SHP77 treated with DMSO at 0.1 percent for 48 hours (cell line): ENCODE data around the gene ZBP1.

ENCODE experiments used
- DNase-seq: peaks from one replicate; lab custom pipeline; 2025; lab: John Stamatoyannopoulos, UW

ZBP1 gene

GRCh38 chr20:57598491-57598890 is 21.7 kb downstream of the ZBP1 start:
- DNase-seq: no peak

DNA sequence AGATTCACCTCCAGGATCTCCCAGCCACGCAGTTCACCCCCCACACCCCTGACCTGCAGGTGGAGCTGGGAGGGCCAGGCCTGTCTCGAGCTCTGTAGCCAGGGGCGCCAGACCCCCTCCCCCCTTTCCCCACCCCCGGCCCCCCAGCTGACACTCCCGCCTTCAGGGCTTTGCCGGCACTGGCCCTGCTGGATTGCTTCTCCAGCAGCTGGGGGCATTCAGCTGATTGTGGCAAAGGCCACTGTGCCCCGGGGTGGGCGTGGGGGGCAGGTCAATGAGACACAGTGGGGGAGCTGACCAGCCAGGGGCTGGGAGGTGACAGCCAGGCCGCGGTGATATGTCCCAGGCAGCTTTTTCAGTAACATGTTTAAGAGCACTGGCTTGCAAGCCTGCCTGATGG is 22.2 kb downstream of the ZBP1 start:
- no peak for DNase-seq

DNA sequence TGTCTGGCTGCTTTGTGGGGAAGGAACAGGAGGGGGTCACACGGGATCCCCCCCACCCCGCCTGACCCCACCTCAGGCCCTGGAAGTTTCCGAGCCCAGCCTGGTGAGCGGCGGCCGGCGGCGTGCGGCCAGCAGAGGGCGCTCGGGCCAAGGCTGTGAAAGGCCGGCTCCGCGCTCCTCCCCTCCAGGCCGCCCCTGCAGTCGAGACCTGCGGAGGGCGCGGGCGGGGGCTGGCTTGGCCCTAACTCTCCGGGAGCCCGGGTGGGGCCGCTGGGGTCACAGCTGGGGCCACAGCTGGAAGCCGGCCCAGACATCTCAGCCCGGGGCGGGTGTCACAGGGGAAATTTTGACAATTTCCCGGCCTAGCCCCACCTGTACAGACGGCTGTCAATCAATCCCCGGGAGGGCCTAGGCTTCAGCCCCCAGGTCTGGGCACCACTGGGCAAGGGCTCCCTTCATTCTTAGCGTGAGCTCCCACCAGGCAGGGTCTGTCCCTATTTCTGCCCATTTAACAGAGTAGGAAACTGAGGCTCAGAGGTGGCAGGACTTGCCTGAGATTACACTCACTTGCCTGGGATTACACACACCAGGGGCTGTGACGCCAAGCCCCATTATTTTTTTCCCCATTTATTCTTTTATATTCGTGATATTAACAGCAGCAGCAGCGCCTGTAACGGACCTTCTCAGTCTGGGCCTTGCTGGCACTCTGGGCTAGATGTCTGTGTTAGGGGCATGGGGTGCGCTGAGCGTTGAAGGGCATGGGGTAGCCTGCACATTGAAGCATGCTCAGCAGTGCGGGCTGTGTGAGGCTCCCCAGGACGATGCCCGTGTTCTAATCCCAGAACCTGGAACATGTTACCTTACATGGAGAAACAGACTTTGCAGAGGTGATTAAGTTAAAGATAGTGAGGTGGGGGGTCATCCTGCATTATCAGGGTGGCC is 23.0 kb downstream of the ZBP1 start:
- DNase-seq: no peak

GRCh38 chr20:57596358-57596757 is 23.9 kb downstream of the ZBP1 start:
- no peak for DNase-seq

- no peak for DNase-seq
Observed at GRCh38 chr20:57595041-57596030, 24.9 kb downstream of the ZBP1 start.

- no peak for DNase-seq
Observed at GRCh38 chr20:57594092-57594951, 25.9 kb downstream of the ZBP1 start.

GRCh38 chr20:57593134-57593886 is 26.9 kb downstream of the ZBP1 start:
- DNase-seq: no peak

DNA sequence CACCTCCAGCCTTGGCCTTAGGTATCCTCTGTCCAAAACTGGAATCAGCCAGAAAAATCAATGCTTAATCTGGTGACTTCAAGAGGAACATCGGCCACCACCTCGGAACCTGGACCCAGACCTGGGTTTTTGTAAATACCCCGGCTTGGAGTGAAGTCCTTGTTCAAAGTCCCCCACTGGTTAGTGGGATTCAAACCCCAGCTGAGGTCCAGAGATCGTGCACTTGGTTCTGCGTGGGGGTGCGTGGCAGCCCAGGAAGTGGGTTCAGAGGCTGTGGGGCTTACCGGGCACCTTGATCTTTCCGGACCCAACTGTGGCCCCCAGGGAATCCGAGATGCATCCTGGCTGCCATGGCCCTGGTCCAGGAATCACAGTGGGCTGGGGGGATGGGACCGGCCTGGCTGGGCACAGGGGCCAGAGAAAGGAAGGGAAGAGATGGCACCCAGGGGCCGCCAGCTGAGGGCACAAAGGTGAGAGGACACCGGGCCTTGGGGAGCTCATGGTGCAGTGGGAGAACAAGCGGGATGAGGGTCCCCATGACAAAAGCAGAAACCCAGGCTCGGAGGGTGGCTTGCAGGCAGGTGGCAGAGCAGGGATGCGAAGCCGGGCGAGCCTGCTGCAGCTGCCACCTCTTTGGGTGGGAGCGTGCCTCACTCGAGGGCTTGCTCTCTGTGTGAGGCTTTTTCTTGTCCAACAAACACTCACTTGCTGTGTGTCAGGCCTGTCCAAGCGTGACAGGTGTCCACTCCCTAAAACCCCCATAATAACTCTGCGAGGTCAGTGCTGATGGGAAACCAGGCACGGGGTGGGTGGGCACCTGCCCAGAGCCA is 27.7 kb downstream of the ZBP1 start:
- no peak for DNase-seq

- no peak for DNase-seq
Observed at GRCh38 chr20:57591289-57592229, 28.7 kb downstream of the ZBP1 start.

GRCh38 chr20:57590485-57591288 is 29.5 kb downstream of the ZBP1 start:
- no peak for DNase-seq

- DNase-seq: no peak
Observed at GRCh38 chr20:57589728-57590484, 30.3 kb downstream of the ZBP1 start.

- DNase-seq: no peak
Observed at GRCh38 chr20:57589123-57589727, 31.0 kb downstream of the ZBP1 start.

GRCh38 chr20:57588596-57588995 is 31.6 kb downstream of the ZBP1 start:
- no peak for DNase-seq

- no peak for DNase-seq
Observed at GRCh38 chr20:57587989-57588377, 32.2 kb downstream of the ZBP1 start.

- no peak for DNase-seq
Observed at GRCh38 chr20:57587278-57587988, 32.8 kb downstream of the ZBP1 start.

- no peak for DNase-seq
Observed at GRCh38 chr20:57586943-57587277, 33.3 kb downstream of the ZBP1 start.
